Adrenal gland (tissue), 12 donors: ENCODE measurements around the gene PLCB1. TPM values are rescaled to one million over a fixed set of nuclear protein-coding genes. Genes with fewer than 3 reads are reported as not detected.
"Not testable (repeated sequence)": the region's sequence is repeated elsewhere in the genome, so short reads cannot be mapped to it uniquely, and the experiment has no call there.

Experiments used
- DNase-seq, 7 donors: peaks; one replicate each; pipeline ENCODE4 v3.0.0-alpha.2; 2019 to 2020
- H3K27ac ChIP-seq, 5 donors: fragments of 200-600 bp; sonication (generic) in 4 of 5; 1 replicate in 3 of 5; 2 replicates in 2 of 5; pipeline versions ENCODE4 v1.5.1 to v1.8.0; 2016 to 2020; ENCODE audit warnings: mild to moderate bottlenecking in 1 of 5
- H3K27me3 ChIP-seq: fragments of 200-600 bp; 2 replicates; pipeline ENCODE4 v1.8.0; 2021
- H3K36me3 ChIP-seq, 2 donors: fragments of 200-600 bp; replicated peaks in 1 of 2; 1 replicate in 1 of 2; 2 replicates in 1 of 2; pipeline versions ENCODE4 v1.5.1 to v1.8.0; 2018 to 2022
- H3K4me1 ChIP-seq, 2 donors: fragments of 200-600 bp; replicated peaks in 1 of 2; 1 replicate in 1 of 2; 2 replicates in 1 of 2; pipeline versions ENCODE4 v1.5.1 to v1.8.0; 2018 to 2021
- H3K4me3 ChIP-seq, 4 donors: fragments of 200-600 bp; sonication (generic) in 3 of 4; one replicate each; pipeline ENCODE4 v1.5.1; 2016 to 2018
- H3K9me3 ChIP-seq, 3 donors: fragments of 200-600 bp; sonication (generic) in 1 of 3; replicated peaks in 1 of 3; 1 replicate in 2 of 3; 2 replicates in 1 of 3; pipeline versions ENCODE4 v1.5.1 to v1.8.0; 2016 to 2021
- POLR2A ChIP-seq, 2 donors: fragments of 450-650 bp; IDR thresholded peaks; one replicate each; pipeline ENCODE4 v1.6.1; 2017; ENCODE audit warnings: antibody characterized with exemption in 2 of 2, mild to moderate bottlenecking in 2 of 2, moderate library complexity in 1 of 2
- whole genome bisulfite sequencing, 4 donors: extraction: QIAGEN DNeasy Blood & Tissue Kit in 2 of 4; methylation state at CpG; one replicate each; pipeline versions ENCODE4 v1.1.5 to v1.1.7; 2013 to 2017; 5-methylcytosine and 5-hydroxymethylcytosine counted together
- intact Hi-C, 2 donors: fragments of 100-400 bp; cut with DNase I; formaldehyde crosslinking; loops; one replicate each; pipeline versions ENCODE4 v1.14.1 to v1.15.0; 2022 to 2023
- polyA plus RNA-seq, 3 donors: library from polyadenylated mRNA; stranded (reverse); fragments of 200-250 nt in 2 of 3; fragments of 350-450 nt in 1 of 3; fragmentation: Illumina TruSeq in 1 of 3; extraction: RNeasy Lipid Tissue Mini Kit (QIAGEN cat#74804) in 1 of 3; gene quantifications; one replicate each; pipeline ENCODE4 v1.2.3, GENCODE V29; 2013 to 2014
- total RNA-seq, 9 donors: library from RNA; depleted of rRNA in 4 of 9; stranded (reverse); fragments of >200 nt in 4 of 9; fragments of 120-200 nt in 1 of 9; fragmentation: NEBNext Ultra II Directional in 1 of 9; extraction: Animal tissue kit (Norgen Biotek cat#: 25700) in 1 of 9; gene quantifications; one replicate each; pipeline versions ENCODE4 v1.1.0 to v1.2.4, GENCODE V29; 2013 to 2023
- TF ChIP-seq, protein P1 (sequence below), 6 experiments: fragments of 450-650 bp in 4 of 6; fragments of 200-600 bp in 2 of 6; sonication (generic) in 1 of 6; IDR thresholded peaks; 1 replicate in 5 of 6; 2 replicates in 1 of 6; pipeline versions ENCODE4 v1.5.1 to v1.8.0; 2016 to 2021; ENCODE audit warnings: antibody characterized with exemption in 6 of 6, mild to moderate bottlenecking in 2 of 6, moderate library complexity in 1 of 6
- donor health status: healthy with polysubstance abuse.
- donor health status: Bipolar disorder and iron deficiency.
- donor health status: DM: yes; HTN: yes; CAD: no.
- donor health status: DM: no; HTN: no; CAD: no.
- donor health status: DM: no; HTN: no; CAD: no.
- donor health status: DM: yes; HTN: yes; CAD: no.

Gene PLCB1
- total and polyA plus RNA-seq, 12 donors, result 7.7 to 56.6 (median 27.9) TPM

DNA sequence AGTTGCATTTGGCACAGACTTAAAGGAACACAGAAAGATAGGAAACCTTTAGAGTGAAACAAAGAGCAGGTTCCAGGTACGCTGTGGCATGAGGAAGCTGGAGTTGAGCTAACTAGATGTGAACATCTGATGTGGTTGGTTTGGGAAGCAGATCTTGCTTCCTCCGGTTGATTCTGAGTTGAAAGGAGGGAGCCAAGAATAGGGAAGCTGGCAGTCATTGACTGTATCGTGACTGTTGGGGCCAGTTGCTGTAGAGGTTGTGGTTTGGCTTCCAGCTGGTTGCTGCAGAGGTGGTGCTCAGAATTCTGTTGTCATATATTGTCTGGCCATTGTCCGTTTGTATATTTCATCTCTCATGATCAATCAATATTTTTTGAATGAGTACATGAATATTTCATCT is 325.9 kb downstream of the PLCB1 start:
- Histone ChIP-seq H3K27me3 (no peaks in the 10 kb centered on the region), H3K9me3 (no peaks in the 10 kb centered on the region), H3K36me3 (no peaks in the 10 kb centered on the region), H3K4me3 (no peak overlapping the region), H3K4me1 (no peaks in the 10 kb centered on the region), H3K27ac (no peak overlapping the region)
- intact Hi-C loops, result no loop called here
- 63 to 83% (median 76%) methylated on average over 4 of the region's 4 CpGs for WGBS, 4 donors
- TF ChIP-seq, protein P1, sequence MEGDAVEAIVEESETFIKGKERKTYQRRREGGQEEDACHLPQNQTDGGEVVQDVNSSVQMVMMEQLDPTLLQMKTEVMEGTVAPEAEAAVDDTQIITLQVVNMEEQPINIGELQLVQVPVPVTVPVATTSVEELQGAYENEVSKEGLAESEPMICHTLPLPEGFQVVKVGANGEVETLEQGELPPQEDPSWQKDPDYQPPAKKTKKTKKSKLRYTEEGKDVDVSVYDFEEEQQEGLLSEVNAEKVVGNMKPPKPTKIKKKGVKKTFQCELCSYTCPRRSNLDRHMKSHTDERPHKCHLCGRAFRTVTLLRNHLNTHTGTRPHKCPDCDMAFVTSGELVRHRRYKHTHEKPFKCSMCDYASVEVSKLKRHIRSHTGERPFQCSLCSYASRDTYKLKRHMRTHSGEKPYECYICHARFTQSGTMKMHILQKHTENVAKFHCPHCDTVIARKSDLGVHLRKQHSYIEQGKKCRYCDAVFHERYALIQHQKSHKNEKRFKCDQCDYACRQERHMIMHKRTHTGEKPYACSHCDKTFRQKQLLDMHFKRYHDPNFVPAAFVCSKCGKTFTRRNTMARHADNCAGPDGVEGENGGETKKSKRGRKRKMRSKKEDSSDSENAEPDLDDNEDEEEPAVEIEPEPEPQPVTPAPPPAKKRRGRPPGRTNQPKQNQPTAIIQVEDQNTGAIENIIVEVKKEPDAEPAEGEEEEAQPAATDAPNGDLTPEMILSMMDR (IDR thresholded peaks at IDR 0.05), result no peak
- no peak for TF ChIP-seq POLR2A (IDR thresholded peaks at IDR 0.05)
- DNase-seq, result no peak

DNA sequence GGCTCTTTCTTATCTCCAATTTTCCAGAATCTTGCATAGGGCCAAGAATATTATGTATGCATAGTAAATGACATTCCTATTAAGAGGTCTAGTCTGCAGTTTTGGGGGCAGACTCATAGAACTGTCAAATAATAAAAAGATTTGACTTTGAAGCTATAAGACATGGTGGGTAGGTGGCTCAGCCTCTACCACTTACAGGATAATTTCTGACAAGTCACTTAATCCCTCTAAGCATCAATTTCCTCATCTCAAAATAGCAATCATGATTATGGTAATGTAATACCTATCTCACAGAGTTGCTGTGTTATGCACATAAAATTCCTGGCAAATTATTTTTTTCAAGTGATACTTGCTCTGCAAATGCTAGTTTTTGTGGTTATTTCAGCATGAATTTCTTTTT is 329.1 kb downstream of the PLCB1 start:
- H3K4me1 ChIP-seq, result no peaks in the 10 kb centered on the region
- no peak for DNase-seq
- H3K36me3 ChIP-seq, result no peaks in the 10 kb centered on the region
- intact Hi-C loops, result no loop called here
- H3K27me3 ChIP-seq, result no peaks in the 10 kb centered on the region
- H3K27ac ChIP-seq, result no peak overlapping the region
- H3K4me3 ChIP-seq, result no peak overlapping the region
- H3K9me3 ChIP-seq, result no peaks in the 10 kb centered on the region
- TF ChIP-seq, protein P1 (IDR thresholded peaks at IDR 0.05), result no peak
- no peak for TF ChIP-seq POLR2A (IDR thresholded peaks at IDR 0.05)

DNA sequence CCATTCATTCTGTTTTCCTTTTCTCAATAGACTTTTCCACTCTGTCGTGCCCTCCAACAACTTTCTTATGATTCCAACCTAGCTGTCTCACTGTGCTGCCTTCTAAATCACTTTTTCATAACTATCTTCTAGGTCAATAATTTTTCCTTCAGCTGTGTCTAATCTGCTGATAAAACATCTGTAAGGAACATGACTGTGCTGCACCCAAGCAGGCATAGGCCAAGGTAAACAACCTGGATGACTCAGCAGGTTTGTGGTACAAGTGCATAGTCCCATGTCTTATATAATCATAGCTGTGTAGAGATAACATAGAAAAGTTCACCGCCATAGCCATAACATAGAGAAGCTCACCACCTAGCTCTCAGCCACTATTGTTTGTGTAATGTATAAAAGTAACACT is 332.3 kb downstream of the PLCB1 start:
- no peak overlapping the region for H3K4me3 ChIP-seq
- no peaks in the 10 kb centered on the region for H3K9me3 ChIP-seq
- intact Hi-C loops, result no loop called here
- no peak for DNase-seq
- no peaks in the 10 kb centered on the region for H3K27me3 ChIP-seq
- H3K4me1 ChIP-seq, result no peaks in the 10 kb centered on the region
- no peaks in the 10 kb centered on the region for H3K36me3 ChIP-seq
- WGBS, 4 donors, result 95 to 98% (median 97%) methylated on average over 2 of the region's 2 CpGs
- no peak for TF ChIP-seq POLR2A (IDR thresholded peaks at IDR 0.05)
- no peak overlapping the region for H3K27ac ChIP-seq

DNA sequence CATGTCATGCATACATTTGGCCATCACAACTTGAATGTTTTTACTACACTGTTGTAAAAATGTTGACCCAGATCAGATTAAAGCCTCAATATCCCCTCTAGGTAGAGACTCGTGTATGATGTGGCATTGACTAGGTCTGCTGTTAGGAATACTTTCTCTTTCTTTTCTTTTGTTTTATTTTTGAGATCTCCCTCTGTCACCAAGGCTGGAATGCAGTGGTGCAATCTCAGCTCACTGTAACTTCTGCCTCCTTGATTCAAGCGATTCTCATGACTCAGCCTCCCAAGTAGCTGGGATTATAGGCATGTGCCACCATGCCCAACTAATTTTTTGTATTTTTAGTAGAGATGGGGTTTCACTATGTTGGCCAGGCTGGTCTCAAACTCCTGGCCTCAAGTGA is 334.7 kb downstream of the PLCB1 start:
- H3K27ac ChIP-seq, H3K4me1 ChIP-seq, H3K27me3 ChIP-seq, intact Hi-C loops, H3K36me3 ChIP-seq, H3K4me3 ChIP-seq, H3K9me3 ChIP-seq: not testable (repeated sequence)
- WGBS, 4 donors, result 75 to 90% (median 84%) methylated on average over 2 of the region's 2 CpGs
- peak in 1 of 7 donors; percentile 39 for DNase-seq

DNA sequence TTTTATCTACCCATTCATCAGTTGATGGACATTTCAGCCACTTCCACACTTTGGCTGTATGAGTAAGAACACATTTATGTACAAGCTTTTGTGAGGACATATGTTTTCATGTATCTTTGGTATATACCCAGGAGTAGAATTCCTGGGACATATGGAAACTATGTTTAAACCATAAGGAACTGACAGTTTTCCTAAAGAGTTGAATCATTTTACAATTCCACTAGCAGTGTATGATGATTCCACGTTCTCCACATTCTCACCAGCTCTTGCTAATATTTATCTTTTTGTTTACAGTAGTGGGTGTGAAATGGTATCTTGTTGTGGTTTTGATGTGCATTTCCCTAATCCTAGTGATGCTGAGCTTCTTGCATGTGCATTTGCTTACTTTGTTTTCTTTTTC is 338.1 kb downstream of the PLCB1 start:
- TF ChIP-seq, protein P1 (IDR thresholded peaks at IDR 0.05), result no peak
- no peak for TF ChIP-seq POLR2A (IDR thresholded peaks at IDR 0.05)

More for the DNA sequence above, 338.1 kb downstream of the PLCB1 start:
- intact Hi-C loops, result no loop called here
- Histone ChIP-seq H3K36me3 (no peaks in the 10 kb centered on the region), H3K4me3 (no peak overlapping the region), H3K27me3 (no peaks in the 10 kb centered on the region), H3K27ac (no peak overlapping the region), H3K4me1 (no peaks in the 10 kb centered on the region), H3K9me3 (no peaks in the 10 kb centered on the region)
- DNase-seq, result no peak
- 92 to 100% (median 97%) methylated on average over 1 of the region's 1 CpG for WGBS, 4 donors
